ENCODE results near the gene TNNC2.
A peak's percentile ranks its signal among the peaks of the same experiment; 100 is the strongest.

Gene TNNC2

DNA sequence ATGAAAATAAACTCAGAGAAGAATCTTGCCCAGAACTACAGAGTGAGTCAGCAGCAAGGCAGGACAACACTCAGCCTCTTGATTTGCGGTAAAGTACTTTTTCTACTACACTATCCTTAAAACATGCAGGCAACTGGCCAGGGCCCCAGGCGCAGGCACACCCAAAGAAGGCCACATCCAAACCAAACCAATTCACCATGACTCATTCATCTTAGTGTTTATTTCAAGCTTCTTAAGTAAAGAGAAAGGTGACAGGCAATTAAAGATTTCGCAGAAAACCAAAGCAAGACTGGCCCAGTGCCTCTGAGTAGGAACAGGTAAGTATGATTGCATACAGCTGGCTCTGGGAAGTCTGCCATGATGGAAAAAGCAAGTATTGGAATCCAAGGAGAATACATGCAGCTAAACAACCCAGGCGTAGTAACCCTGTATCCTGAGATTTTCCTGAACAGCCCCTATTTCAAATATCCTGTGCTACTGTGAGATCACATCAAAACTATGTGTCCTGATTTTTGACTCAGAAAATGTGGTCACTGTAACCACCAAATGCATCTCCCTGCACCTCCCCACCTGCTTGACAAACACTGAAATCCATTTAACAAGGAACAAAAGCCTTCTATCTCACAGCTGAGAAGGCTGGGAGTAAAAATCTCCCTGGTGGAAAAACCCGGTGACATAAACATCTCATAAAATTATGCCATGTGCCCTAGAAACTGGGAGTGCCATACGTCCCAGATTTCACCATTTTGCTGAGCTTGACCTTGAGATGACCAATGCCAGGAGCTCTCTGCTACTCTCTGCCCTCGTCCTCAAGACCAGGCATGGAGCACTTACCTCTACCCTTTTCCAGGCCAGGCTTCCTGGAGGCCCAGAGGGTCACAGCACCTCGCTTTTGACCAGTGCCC lies 47.8 kb downstream of the TNNC2 start:
- DNase-seq: peak; percentile 100

DNA sequence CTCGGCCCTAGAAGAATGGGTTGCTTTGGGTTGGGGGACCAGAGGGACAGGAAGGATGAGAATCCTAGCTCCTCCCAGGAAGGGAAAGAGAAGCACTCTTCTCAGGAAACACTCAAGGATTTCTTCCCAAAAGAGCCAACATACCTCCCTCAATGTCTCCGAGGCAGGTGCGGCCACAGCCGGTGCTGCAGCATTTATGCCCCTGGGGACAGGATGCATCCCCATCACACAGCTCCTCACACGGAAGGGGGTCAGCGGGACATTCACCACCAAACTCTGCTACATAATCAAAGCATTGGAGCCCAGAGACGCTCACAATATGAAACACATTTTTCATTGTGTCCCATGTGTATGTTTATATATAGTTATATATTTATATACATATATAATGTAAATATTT lies 50.2 kb downstream of the TNNC2 start:
- no peak for DNase-seq

DNA sequence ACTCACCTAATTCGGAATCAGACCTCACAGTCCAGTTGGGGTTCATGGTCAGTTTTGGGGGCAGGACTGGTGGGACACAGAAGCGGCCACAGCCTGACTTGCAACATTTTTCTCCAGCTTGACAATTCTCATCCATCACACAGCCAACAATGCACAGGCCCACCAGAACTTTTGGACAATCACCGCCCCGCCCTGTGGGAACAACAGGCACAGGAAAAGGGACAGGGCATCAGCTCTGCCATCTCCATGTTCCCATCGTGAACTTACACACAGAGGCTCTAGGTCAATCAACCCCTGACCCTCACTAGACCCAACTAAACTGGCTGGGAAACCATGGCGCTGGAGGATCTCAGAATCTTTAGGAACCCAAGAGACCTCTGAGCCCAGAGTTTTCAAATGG lies 51.7 kb downstream of the TNNC2 start:
- no peak for DNase-seq

DNA sequence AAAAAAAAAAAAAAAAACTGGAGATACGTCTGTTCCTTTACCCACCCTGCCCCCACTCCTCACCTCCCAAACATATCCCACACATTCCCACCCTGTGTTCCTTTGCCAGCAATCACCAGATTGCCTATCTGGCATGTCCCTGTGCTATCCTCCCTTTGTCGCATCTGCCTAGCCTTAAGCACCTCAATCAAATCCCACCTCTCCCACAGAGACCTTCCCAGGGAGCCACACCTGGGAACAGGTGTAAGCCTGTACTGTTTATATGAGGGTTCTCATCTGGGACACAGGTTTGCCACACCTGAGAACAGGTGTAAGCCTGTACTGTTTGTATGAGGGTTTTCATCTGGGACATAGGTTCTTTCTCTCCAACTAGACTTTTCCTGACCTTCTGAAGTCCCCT lies 52.2 kb downstream of the TNNC2 start:
- DNase-seq: no peak
